Midbrain (tissue), 1 donor: ENCODE data around the gene H2AZ2.
"Not testable (repeated sequence)": the region's sequence is repeated elsewhere in the genome, so short reads cannot be mapped to it uniquely, and the experiment has no call there.

Experiments
- DNase-seq: peaks from one replicate; lab custom pipeline; 2025; lab: John Stamatoyannopoulos, UW

The H2AZ2 gene

DNA sequence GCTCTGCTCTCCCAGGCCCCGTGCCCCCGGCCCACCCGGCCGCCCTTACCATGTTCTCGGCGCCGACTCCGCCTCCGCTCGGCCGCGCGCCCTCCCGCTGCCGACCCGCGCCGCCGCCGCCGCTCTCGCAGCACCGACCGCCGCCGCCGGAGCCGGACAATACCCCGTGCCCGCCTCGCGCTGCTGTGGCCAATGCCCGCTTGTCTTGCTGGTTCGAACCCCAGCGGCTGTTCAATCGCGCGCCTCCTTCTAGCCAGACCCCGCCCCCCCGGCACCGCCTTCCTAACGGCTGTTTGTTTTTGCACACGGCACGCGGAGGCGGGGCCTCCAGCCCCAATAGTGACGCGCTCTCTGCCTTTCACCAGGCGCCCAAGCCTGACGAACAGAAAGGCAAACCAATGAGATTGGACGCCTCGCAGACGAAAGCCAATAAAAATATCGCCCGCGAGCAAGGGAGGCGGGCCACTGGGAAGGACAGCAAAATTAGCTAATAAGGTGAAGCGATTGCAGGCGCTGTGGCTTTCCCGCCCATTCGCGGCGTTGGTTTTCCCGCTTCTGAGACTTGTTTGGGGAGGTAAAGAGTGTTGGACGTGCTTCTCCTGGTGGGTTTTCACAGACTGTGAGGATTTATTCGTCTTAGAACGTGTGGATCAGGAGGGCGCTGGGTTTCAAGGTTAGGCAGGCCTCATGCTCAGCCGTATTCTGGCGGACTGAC is at the start of gene H2AZ2:
TSS of gene H2AZ2 (minus strand) at position 168 of the 715 bp plus-strand sequence. CDS start at position 52, 116 bp downstream.
- DNase-seq, result peak; percentile 100

- no peak for DNase-seq
Observed at GRCh38 chr7:44897309-44897708, 49.4 kb upstream of the H2AZ2 start.

GRCh38 chr7:44894888-44895580 is 47.1 kb upstream of the H2AZ2 start:
- no peak for DNase-seq

DNA sequence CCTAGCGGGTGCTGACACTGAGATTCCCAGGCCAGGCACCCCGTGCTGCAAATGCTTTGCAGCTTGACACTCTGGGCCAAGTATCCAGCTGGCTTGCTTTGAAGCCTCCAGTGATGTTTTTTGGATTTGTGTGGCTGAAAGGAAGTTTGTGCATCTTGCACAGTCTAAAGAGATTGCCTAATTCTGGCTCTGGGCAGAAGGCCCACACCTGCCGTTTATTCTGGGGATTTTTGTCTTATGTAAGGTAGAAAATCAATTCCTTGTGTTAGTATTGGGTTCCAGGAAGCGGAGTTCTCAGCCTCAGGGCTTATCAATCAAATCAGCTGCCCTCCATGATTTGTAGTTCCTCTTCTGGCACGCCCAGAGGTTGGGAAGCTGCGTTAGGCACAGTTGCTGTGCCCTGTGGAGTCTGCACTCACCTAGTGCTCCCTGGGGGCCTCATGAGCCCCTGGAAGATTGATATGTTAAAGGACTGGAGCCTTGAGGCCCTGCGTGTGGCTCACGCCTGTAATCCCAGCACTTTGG is 45.9 kb upstream of the H2AZ2 start:
- no peak for DNase-seq

DNA sequence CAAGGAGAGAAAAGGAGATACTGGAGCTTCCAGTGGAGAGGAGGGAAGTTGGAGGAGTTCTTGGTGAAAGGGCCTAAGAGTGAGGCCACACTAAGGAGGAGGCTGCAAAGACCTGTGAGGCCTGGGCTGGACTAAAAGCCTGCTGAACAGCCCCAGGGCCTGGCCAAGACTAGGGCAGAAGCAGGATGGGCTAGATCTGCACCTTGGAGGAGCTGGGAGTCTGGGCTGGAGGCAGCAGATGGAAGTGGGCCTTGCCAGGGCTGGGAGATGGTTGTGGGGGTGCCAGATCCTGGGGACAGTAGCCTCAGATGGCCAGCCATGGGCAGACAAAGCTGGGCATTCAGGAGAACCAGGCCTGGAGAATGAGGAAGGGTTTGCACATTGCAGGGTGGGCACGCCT is 43.9 kb upstream of the H2AZ2 start:
- DNase-seq, result no peak

- DNase-seq, result no peak
Observed at GRCh38 chr7:44891372-44891771, 43.5 kb upstream of the H2AZ2 start.

GRCh38 chr7:44889086-44889781 is 41.3 kb upstream of the H2AZ2 start:
- DNase-seq, result no peak

GRCh38 chr7:44887293-44887692 is 39.4 kb upstream of the H2AZ2 start:
- DNase-seq, result no peak

GRCh38 chr7:44885394-44886317 is 37.8 kb upstream of the H2AZ2 start, which contains the start of gene PURB:
TSS of gene PURB (minus strand) at chr7:44885530. CDS start at chr7:44885348, 182 bp downstream.
- peak; percentile 92 for DNase-seq

GRCh38 chr7:44884621-44885393 is 36.9 kb upstream of the H2AZ2 start:
- no peak for DNase-seq

- DNase-seq, result no peak
Observed at GRCh38 chr7:44883961-44884620, 36.2 kb upstream of the H2AZ2 start.

DNA sequence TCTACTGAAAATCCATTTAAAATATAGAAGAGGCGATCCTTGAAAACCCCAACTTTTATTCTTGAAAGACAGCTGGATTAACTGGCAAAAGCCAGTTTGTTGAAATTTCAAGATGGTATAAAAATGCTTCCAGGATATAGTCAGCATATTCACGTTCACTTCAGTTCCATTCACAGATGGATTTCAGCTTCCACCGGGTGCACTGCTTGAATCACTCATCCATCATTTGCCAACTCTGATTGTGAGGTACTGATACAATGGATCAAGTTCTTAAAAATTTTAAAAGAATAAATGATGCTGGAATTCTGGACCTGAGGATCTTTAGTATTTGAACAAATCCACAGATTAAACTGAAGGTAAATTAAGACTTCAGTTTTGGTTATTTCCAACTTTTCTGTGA is 35.0 kb upstream of the H2AZ2 start:
- DNase-seq, result no peak

DNA sequence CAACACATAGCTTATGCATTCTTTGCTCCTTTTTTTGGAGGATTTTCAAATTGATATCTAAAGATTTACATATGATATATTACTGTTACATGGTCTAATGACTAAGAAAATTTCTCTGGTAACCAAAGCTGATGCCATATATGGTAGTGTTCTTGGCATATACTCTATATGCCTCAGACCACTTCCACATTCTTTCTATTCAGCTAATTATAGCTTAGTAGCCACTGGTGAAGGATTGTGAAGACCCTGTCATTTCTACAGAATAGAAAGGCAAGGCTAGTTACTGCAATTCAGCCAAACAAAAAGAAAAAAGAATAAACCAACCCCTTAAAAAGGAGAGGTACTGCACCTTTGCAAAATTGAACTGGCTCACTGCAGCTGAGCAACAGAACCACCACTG is 33.7 kb upstream of the H2AZ2 start:
- no peak for DNase-seq

GRCh38 chr7:44881066-44881600 is 33.2 kb upstream of the H2AZ2 start:
- DNase-seq, result no peak

DNA sequence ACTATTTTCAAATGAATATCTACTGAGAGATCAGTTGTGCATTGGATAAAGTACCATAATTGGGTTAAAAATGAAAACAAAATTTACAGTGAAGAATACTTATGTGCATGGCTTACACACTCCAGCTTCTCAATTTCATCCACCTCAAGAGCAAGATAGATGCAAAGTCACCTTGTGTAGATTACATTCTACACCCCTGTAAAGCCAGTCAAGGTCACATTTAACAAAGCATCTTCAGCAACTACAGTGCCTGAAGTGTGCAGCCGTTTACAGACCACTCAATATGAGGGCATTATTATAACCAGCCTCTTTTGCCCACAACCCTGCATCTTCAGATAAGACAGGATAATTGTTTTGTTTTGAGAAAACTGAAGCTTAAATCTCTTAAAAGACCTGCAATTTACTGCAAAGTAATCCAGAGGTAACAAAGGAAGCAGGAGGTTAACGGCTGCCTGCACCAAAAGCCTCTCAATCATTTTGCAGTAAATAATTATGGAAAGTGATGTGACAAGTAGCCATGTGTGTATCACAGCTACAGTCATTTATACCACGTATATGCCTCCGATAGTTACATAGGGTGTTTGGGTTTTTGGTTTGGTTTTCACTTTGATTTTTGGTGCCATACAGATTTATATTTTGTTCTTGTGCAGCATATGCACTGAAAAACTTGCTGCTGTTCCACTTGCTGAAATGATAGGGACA is 32.6 kb upstream of the H2AZ2 start:
- no peak for DNase-seq

DNA sequence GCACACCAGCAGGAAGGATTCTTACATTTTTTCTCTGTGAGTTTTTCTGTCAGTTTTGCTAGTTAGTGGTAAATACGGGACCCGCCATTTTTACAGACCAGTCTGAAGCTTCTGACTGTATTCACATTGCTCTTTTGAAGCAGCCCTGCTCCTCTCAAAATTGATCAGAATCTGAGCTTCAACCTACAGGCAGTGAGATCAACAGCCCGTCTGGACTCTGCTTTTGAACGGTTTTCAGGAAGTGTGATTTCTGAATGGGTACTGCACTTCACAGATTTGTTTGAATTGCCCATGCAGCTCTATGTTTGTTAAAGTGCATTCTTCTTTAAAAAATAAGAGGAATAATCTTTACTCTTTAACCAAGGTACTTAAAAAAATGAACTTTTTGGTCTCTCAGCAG is 28.5 kb upstream of the H2AZ2 start:
- DNase-seq, result no peak

- DNase-seq, result no peak
Observed at GRCh38 chr7:44875241-44875640, 27.4 kb upstream of the H2AZ2 start.

DNA sequence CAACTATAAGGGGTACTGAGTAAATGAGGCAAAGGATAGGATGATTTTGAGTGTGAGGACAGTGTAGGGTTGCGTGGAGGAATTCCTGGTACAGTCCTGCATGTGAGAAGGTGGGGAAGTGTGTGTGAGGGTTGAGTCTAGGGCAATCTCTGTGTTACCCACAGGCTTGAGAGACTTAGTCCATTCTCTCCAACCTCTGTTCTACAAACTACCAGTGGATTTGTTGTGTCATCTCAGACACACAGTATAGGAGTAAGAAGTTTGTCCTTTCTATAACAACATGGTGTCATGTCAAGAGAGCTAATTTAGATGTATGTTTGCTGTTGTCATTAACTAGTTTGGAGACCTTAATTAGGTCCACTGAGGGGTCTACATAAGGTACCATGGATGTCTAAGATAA is 24.9 kb upstream of the H2AZ2 start:
- DNase-seq, result no peak

DNA sequence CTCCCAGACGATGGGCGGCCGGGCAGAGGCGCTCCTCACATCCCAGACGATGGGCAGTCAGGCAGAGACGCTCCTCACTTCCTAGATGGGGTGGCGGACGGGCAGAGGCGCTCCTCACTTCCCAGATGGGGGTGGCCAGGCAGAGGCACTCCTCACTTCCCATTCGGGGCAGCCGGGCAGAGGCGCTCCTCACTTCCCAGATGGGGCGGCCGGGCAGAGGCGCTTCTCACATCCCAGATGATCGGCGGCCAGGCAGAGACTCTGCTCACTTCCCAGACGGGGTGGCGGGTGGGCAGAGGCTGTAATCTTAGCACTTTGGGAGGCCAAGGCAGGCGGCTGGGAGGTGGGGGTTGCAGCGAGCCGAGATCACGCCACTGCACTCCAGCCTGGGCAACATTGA is 24.0 kb upstream of the H2AZ2 start:
- not testable (repeated sequence) for DNase-seq
